HG03139 (cell line): ENCODE results near the gene GABRG3.
"Not testable (repeated sequence)": the region's sequence is repeated elsewhere in the genome, so short reads cannot be mapped to it uniquely, and the experiment has no call there.

Experiments used
- ATAC-seq: cut with Tn5 transposase; IDR thresholded peaks from one replicate; pipeline ENCODE4 v1.9.1; 2021; ENCODE audit not compliant: unreplicated experiment

Gene GABRG3

GRCh38 chr15:26985050-26985449, 14.1 kb downstream of the GABRG3 start:
- no peak for ATAC-seq

- ATAC-seq: no peak
Observed at GRCh38 chr15:26996250-26996649, 25.3 kb downstream of the GABRG3 start.

- ATAC-seq: not testable (repeated sequence)
Observed at GRCh38 chr15:27003003-27003402, 32.0 kb downstream of the GABRG3 start.

- not testable (repeated sequence) for ATAC-seq
Observed at GRCh38 chr15:27004226-27004625, 33.2 kb downstream of the GABRG3 start.

- peak; percentile 75 for ATAC-seq
Observed at GRCh38 chr15:27017168-27017809, 46.3 kb downstream of the GABRG3 start.

GRCh38 chr15:27019687-27020086, 48.7 kb downstream of the GABRG3 start:
- ATAC-seq: no peak

GRCh38 chr15:27025481-27025966, 54.5 kb downstream of the GABRG3 start:
- no peak for ATAC-seq

GRCh38 chr15:27027229-27027628, 56.2 kb downstream of the GABRG3 start:
- no peak for ATAC-seq

GRCh38 chr15:27028858-27029477, 58.0 kb downstream of the GABRG3 start:
- ATAC-seq: no peak

GRCh38 chr15:27036210-27036609, 65.2 kb downstream of the GABRG3 start:
- no peak for ATAC-seq

- no peak for ATAC-seq
Observed at GRCh38 chr15:27037501-27037900, 66.5 kb downstream of the GABRG3 start.

- no peak for ATAC-seq
Observed at GRCh38 chr15:27039152-27039551, 68.2 kb downstream of the GABRG3 start.

GRCh38 chr15:27042230-27042629, 71.2 kb downstream of the GABRG3 start:
- no peak for ATAC-seq

GRCh38 chr15:27042646-27043045, 71.7 kb downstream of the GABRG3 start:
- no peak for ATAC-seq

- no peak for ATAC-seq
Observed at GRCh38 chr15:27043770-27044169, 72.8 kb downstream of the GABRG3 start.

- ATAC-seq: no peak
Observed at GRCh38 chr15:27045796-27046195, 74.8 kb downstream of the GABRG3 start.

GRCh38 chr15:27046880-27047279, 75.9 kb downstream of the GABRG3 start:
- no peak for ATAC-seq

- no peak for ATAC-seq
Observed at GRCh38 chr15:27050163-27050562, 79.2 kb downstream of the GABRG3 start.

- ATAC-seq: no peak
Observed at GRCh38 chr15:27054426-27054825, 83.4 kb downstream of the GABRG3 start.

GRCh38 chr15:27057904-27058645, 87.1 kb downstream of the GABRG3 start:
- no peak for ATAC-seq

- ATAC-seq: no peak
Observed at GRCh38 chr15:27058939-27059338, 88.0 kb downstream of the GABRG3 start.

- no peak for ATAC-seq
Observed at GRCh38 chr15:27059610-27060202, 88.7 kb downstream of the GABRG3 start.
